ENCODE measurements around the gene TCIRG1. TPM values are rescaled to one million over a fixed set of nuclear protein-coding genes. Genes with fewer than 3 reads are reported as not detected.

The TCIRG1 gene
- total and polyA plus RNA-seq, 4 donors = 32.2 to 96.1 (median 44.5) TPM

DNA sequence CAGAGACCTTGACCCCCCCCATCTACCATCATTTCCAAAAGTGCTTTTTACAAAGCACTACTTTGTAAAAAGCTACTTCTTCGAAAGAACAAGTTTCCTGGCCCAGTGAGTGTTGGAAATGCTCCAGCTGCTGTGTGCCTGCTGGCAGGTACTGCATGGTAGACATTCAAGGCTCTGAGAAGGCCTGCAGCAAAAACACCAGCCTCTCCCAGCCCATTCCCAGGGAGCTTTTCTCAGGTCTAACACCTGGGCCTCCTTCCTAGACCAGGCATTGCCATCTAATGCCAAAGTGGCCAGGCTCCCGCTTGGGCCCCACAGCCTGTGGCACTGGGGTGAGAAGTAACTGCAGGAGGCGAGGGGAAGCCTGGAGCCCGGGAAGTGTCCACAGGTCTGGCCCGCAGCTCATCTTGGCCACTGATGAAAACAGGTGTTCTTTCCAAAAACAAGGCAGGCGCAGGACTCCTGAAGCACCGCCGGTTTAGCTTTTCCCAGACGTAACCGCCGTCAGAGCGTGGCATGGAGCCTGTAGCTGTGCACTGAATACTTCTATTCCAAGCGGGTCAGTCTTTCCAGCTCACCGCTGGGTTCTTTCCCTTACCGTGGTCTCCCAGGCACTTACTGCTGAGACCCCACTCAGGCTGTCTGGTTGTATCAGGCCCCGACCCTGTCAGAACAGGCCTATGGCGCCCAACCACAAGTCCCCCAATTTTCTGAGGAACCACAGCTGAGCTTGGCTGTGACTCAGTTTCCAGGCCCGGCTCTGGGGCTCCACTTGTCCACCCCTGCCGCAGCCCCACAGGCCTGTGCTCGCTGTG is 1.2 kb upstream of the TCIRG1 start:
- Histone ChIP-seq H3K27ac (ENCODE audit: low read depth in 1 of 2, low read length in 2 of 2) (peak overlapping the region; percentile 93 to 98), H3K9me3 (ENCODE audit: control insufficient read depth in 4 of 4, low read length in 3 of 4) (no peaks in the 10 kb centered on the region), H3K36me3 (ENCODE audit: control insufficient read depth in 4 of 4, insufficient read depth in 3 of 4, low read depth in 1 of 4, low read length in 3 of 4) (peaks cover 0 to 1% (median 0%) of the 10 kb centered on the region in 4 donors), H3K27me3 (ENCODE audit: control insufficient read depth in 4 of 4, insufficient read depth in 4 of 4, low read length in 3 of 4) (no peaks in the 10 kb centered on the region), H3K4me1 (ENCODE audit: control insufficient read depth in 4 of 4, insufficient read depth in 4 of 4, low read length in 3 of 4) (peaks cover 28 to 64% (median 44%) of the 10 kb centered on the region in 4 donors), H3K4me3 (ENCODE audit: low read depth in 1 of 3, low read length in 3 of 3) (no peak overlapping the region), H3K9ac (ENCODE audit: low read depth in 1 of 2, low read length in 2 of 2) (peak overlapping the region; percentile 1 to 49)
- WGBS = 68% methylated on average over 20 of the region's 20 CpGs
- no peak for DNase-seq (ENCODE audit: low spot score)
- TF ChIP-seq NR2F2 (IDR thresholded peaks at IDR 0.05) = no peak
- no peak for TF ChIP-seq HNF4G (IDR thresholded peaks at IDR 0.05)
- TF ChIP-seq, protein P1, sequence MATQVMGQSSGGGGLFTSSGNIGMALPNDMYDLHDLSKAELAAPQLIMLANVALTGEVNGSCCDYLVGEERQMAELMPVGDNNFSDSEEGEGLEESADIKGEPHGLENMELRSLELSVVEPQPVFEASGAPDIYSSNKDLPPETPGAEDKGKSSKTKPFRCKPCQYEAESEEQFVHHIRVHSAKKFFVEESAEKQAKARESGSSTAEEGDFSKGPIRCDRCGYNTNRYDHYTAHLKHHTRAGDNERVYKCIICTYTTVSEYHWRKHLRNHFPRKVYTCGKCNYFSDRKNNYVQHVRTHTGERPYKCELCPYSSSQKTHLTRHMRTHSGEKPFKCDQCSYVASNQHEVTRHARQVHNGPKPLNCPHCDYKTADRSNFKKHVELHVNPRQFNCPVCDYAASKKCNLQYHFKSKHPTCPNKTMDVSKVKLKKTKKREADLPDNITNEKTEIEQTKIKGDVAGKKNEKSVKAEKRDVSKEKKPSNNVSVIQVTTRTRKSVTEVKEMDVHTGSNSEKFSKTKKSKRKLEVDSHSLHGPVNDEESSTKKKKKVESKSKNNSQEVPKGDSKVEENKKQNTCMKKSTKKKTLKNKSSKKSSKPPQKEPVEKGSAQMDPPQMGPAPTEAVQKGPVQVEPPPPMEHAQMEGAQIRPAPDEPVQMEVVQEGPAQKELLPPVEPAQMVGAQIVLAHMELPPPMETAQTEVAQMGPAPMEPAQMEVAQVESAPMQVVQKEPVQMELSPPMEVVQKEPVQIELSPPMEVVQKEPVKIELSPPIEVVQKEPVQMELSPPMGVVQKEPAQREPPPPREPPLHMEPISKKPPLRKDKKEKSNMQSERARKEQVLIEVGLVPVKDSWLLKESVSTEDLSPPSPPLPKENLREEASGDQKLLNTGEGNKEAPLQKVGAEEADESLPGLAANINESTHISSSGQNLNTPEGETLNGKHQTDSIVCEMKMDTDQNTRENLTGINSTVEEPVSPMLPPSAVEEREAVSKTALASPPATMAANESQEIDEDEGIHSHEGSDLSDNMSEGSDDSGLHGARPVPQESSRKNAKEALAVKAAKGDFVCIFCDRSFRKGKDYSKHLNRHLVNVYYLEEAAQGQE (IDR thresholded peaks at IDR 0.05) = no peak
- peak in 1 of 2 donors; percentile 1 for TF ChIP-seq HNF4A (conservative IDR thresholded peaks at IDR 0.05)
- TF ChIP-seq EGR1 (IDR thresholded peaks at IDR 0.05; ENCODE audit: low read depth in 2 of 2) = no peak
- TF ChIP-seq, protein P2, sequence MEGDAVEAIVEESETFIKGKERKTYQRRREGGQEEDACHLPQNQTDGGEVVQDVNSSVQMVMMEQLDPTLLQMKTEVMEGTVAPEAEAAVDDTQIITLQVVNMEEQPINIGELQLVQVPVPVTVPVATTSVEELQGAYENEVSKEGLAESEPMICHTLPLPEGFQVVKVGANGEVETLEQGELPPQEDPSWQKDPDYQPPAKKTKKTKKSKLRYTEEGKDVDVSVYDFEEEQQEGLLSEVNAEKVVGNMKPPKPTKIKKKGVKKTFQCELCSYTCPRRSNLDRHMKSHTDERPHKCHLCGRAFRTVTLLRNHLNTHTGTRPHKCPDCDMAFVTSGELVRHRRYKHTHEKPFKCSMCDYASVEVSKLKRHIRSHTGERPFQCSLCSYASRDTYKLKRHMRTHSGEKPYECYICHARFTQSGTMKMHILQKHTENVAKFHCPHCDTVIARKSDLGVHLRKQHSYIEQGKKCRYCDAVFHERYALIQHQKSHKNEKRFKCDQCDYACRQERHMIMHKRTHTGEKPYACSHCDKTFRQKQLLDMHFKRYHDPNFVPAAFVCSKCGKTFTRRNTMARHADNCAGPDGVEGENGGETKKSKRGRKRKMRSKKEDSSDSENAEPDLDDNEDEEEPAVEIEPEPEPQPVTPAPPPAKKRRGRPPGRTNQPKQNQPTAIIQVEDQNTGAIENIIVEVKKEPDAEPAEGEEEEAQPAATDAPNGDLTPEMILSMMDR (IDR thresholded peaks at IDR 0.05; ENCODE audit: low read depth, low read length, missing input control) = peak; percentile 3
- no peak for TF ChIP-seq RAD21 (IDR thresholded peaks at IDR 0.05)

DNA sequence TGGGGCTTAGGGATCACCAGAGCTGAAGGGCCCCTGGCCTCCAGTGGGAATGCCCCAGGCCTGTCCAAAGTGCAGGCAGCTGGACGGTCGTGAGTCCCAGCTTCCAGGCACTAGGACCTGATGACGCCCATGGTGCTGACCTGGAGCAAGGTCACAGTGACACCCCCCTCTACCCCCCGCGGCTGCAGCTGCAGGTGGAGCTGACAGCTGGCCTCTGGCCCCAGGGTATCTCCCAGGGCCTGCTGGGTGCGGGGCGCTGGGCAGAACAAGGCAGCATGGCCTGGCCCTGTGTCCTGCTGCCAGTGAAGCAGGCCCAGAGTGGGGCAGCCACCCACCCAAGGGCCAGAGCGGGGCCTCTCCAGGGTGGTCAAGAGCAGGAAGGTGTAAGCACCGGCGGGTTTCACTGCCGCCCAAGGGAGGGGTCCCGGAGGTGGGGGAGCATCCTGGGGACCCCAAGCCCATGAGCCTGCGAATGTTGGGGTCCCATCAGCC is 553 bp upstream of the TCIRG1 start:
- WGBS = 16% methylated on average over 13 of the region's 13 CpGs
- Histone ChIP-seq H3K27ac (ENCODE audit: low read depth in 1 of 2, low read length in 2 of 2) (peak overlapping the region; percentile 93 to 98), H3K36me3 (ENCODE audit: control insufficient read depth in 4 of 4, insufficient read depth in 3 of 4, low read depth in 1 of 4, low read length in 3 of 4) (peaks cover 0 to 6% (median 0%) of the 10 kb centered on the region in 4 donors), H3K4me1 (ENCODE audit: control insufficient read depth in 4 of 4, insufficient read depth in 4 of 4, low read length in 3 of 4) (peaks cover 23 to 58% (median 38%) of the 10 kb centered on the region in 4 donors), H3K9ac (ENCODE audit: low read depth in 1 of 2, low read length in 2 of 2) (peak overlapping the region; percentile 73 to 84), H3K4me3 (ENCODE audit: low read depth in 1 of 3, low read length in 3 of 3) (peak overlapping the region; percentile 58 to 88 (median 79)), H3K27me3 (ENCODE audit: control insufficient read depth in 4 of 4, insufficient read depth in 4 of 4, low read length in 3 of 4) (no peaks in the 10 kb centered on the region), H3K9me3 (ENCODE audit: control insufficient read depth in 4 of 4, low read length in 3 of 4) (no peaks in the 10 kb centered on the region)
- peak; percentile 74 for DNase-seq (ENCODE audit: low spot score)
- TF ChIP-seq, protein P3, sequence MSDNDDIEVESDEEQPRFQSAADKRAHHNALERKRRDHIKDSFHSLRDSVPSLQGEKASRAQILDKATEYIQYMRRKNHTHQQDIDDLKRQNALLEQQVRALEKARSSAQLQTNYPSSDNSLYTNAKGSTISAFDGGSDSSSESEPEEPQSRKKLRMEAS (IDR thresholded peaks at IDR 0.05) = peak; percentile 87
- peak in 1 of 2 donors; percentile 21 for TF ChIP-seq RAD21 (IDR thresholded peaks at IDR 0.05)
- peak in 1 of 2 donors; percentile 59 for TF ChIP-seq EGR1 (IDR thresholded peaks at IDR 0.05; ENCODE audit: low read depth in 2 of 2)
- TF ChIP-seq RXRA (IDR thresholded peaks at IDR 0.05) = peak; percentile 95 to 96
- no peak for TF ChIP-seq FOXA1 (IDR thresholded peaks at IDR 0.05)
- TF ChIP-seq FOXA2 (IDR thresholded peaks at IDR 0.05) = peak; percentile 27
- peak; percentile 76 for TF ChIP-seq HNF4G (IDR thresholded peaks at IDR 0.05)
- peak; percentile 94 to 95 for TF ChIP-seq HNF4A (conservative IDR thresholded peaks at IDR 0.05)
- peak; percentile 96 for TF ChIP-seq SP1 (IDR thresholded peaks at IDR 0.05)
- TF ChIP-seq, protein P4, sequence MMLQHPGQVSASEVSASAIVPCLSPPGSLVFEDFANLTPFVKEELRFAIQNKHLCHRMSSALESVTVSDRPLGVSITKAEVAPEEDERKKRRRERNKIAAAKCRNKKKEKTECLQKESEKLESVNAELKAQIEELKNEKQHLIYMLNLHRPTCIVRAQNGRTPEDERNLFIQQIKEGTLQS (IDR thresholded peaks at IDR 0.05) = no peak
- TF ChIP-seq, protein P1 (IDR thresholded peaks at IDR 0.05) = peak; percentile 36
- peak; percentile 23 to 63 for TF ChIP-seq JUND (IDR thresholded peaks at IDR 0.05)
- TF ChIP-seq, protein P5, sequence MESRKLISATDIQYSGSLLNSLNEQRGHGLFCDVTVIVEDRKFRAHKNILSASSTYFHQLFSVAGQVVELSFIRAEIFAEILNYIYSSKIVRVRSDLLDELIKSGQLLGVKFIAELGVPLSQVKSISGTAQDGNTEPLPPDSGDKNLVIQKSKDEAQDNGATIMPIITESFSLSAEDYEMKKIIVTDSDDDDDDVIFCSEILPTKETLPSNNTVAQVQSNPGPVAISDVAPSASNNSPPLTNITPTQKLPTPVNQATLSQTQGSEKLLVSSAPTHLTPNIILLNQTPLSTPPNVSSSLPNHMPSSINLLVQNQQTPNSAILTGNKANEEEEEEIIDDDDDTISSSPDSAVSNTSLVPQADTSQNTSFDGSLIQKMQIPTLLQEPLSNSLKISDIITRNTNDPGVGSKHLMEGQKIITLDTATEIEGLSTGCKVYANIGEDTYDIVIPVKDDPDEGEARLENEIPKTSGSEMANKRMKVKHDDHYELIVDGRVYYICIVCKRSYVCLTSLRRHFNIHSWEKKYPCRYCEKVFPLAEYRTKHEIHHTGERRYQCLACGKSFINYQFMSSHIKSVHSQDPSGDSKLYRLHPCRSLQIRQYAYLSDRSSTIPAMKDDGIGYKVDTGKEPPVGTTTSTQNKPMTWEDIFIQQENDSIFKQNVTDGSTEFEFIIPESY (IDR thresholded peaks at IDR 0.05) = peak; percentile 26
- TF ChIP-seq YY1 (IDR thresholded peaks at IDR 0.05) = peak; percentile 53
- TF ChIP-seq GABPA (IDR thresholded peaks at IDR 0.05 in 1 of 2, conservative IDR thresholded peaks at IDR 0.05 in 1 of 2) = peak in 1 of 2 donors; percentile 42
- no peak for TF ChIP-seq NR2F2 (IDR thresholded peaks at IDR 0.05)
